HUES48 (cell line): ENCODE results near the gene HOXA1.
A peak's percentile ranks its signal among the peaks of the same experiment; 100 is the strongest.

Experiments used
- H3K27ac ChIP-seq: one replicate; pipeline ENCODE4 v1.7.0; 2013; ENCODE audit warnings: low read depth, low read length, inconsistent platforms
- H3K27me3 ChIP-seq: 2 replicates; pipeline ENCODE4 v1.6.1; 2013; ENCODE audit warnings: mild to moderate bottlenecking, low read length; ENCODE audit not compliant: control insufficient read depth, insufficient read depth
- H3K36me3 ChIP-seq: 2 replicates; pipeline ENCODE4 v1.6.1; 2013; ENCODE audit warnings: low read length; ENCODE audit not compliant: control insufficient read depth, insufficient read depth
- H3K4me1 ChIP-seq: 2 replicates; pipeline ENCODE4 v1.6.1; 2013; ENCODE audit warnings: mild to moderate bottlenecking, low read length; ENCODE audit not compliant: control insufficient read depth, insufficient read depth
- H3K4me3 ChIP-seq: 2 replicates; pipeline ENCODE4 v1.5.1; 2013; ENCODE audit warnings: mild to moderate bottlenecking, low read depth, low read length
- H3K9ac ChIP-seq: 2 replicates; pipeline ENCODE4 v1.6.1; 2013; ENCODE audit warnings: mild to moderate bottlenecking, low read depth, low read length, moderate library complexity
- H3K9me3 ChIP-seq: 2 replicates; pipeline ENCODE4 v1.6.1; 2013; ENCODE audit warnings: low read length; ENCODE audit not compliant: control insufficient read depth, insufficient read depth

Gene HOXA1

GRCh38 chr7:27095897-27096767 is at the start of gene HOXA1:
TSS of gene HOXA1 (minus strand) at chr7:27096000. CDS start at chr7:27095912, 88 bp downstream.
- H3K27ac ChIP-seq = peak within 1 kb of the TSS; percentile 6
- H3K36me3 ChIP-seq = no peaks in the 10 kb centered on the region
- peaks cover 45% of the 10 kb centered on the region for H3K4me1 ChIP-seq
- peak within 1 kb of the TSS; percentile 57 for H3K4me3 ChIP-seq
- H3K9me3 ChIP-seq = no peaks in the 10 kb centered on the region
- H3K9ac ChIP-seq = no peak within 1 kb of the TSS
- peaks cover 100% of the 10 kb centered on the region for H3K27me3 ChIP-seq

- H3K27ac ChIP-seq = no peak overlapping the region
- no peak overlapping the region for H3K4me3 ChIP-seq
- peaks cover 100% of the 10 kb centered on the region for H3K27me3 ChIP-seq
Observed at GRCh38 chr7:27145165-27145913, 49.5 kb upstream of the HOXA1 start.

GRCh38 chr7:27144781-27145164 is 49.0 kb upstream of the HOXA1 start:
- peaks cover 100% of the 10 kb centered on the region for H3K27me3 ChIP-seq

More at GRCh38 chr7:27145165-27145913, 49.5 kb upstream of the HOXA1 start:
- Histone ChIP-seq H3K36me3 (no peaks in the 10 kb centered on the region), H3K9ac (no peak overlapping the region), H3K4me1 (peaks cover 5% of the 10 kb centered on the region; the same call in 1 of the 2 replicates), H3K9me3 (no peaks in the 10 kb centered on the region)

GRCh38 chr7:27143950-27144780 is 48.4 kb upstream of the HOXA1 start:
- Histone ChIP-seq H3K4me1 (peaks cover 4% of the 10 kb centered on the region; the same call in 1 of the 2 replicates), H3K27me3 (peaks cover 100% of the 10 kb centered on the region), H3K9ac (no peak overlapping the region), H3K27ac (no peak overlapping the region), H3K36me3 (no peaks in the 10 kb centered on the region), H3K9me3 (no peaks in the 10 kb centered on the region), H3K4me3 (no peak overlapping the region)

More at GRCh38 chr7:27144781-27145164, 49.0 kb upstream of the HOXA1 start:
- no peak overlapping the region for H3K27ac ChIP-seq
- H3K9me3 ChIP-seq = no peaks in the 10 kb centered on the region
- H3K4me1 ChIP-seq = peaks cover 4% of the 10 kb centered on the region; the same call in 1 of the 2 replicates
- no peaks in the 10 kb centered on the region for H3K36me3 ChIP-seq
- H3K9ac ChIP-seq = no peak overlapping the region
- no peak overlapping the region for H3K4me3 ChIP-seq

GRCh38 chr7:27143023-27143949 is 47.5 kb upstream of the HOXA1 start, which contains the start of gene HOXA5:
TSS of gene HOXA5 (minus strand) at chr7:27143681. CDS start at chr7:27143607, 74 bp downstream.
- Histone ChIP-seq H3K36me3 (no peaks in the 10 kb centered on the region), H3K4me1 (peaks cover 4% of the 10 kb centered on the region; the same call in 1 of the 2 replicates), H3K27ac (no peak within 1 kb of the TSS), H3K9ac (no peak within 1 kb of the TSS), H3K4me3 (peak within 1 kb of the TSS; percentile 60), H3K9me3 (no peaks in the 10 kb centered on the region), H3K27me3 (peaks cover 100% of the 10 kb centered on the region)

GRCh38 chr7:27142580-27143022 is 46.8 kb upstream of the HOXA1 start:
- Histone ChIP-seq H3K9me3 (no peaks in the 10 kb centered on the region), H3K27ac (no peak overlapping the region), H3K4me3 (peak overlapping the region; percentile 60; the same call in 1 of the 2 replicates), H3K4me1 (peaks cover 4% of the 10 kb centered on the region; the same call in 1 of the 2 replicates), H3K27me3 (peaks cover 100% of the 10 kb centered on the region), H3K36me3 (no peaks in the 10 kb centered on the region), H3K9ac (no peak overlapping the region)

- H3K9ac ChIP-seq = no peak overlapping the region
- H3K9me3 ChIP-seq = no peaks in the 10 kb centered on the region
- no peaks in the 10 kb centered on the region for H3K36me3 ChIP-seq
- no peak overlapping the region for H3K4me3 ChIP-seq
- H3K27ac ChIP-seq = no peak overlapping the region
- H3K27me3 ChIP-seq = peaks cover 100% of the 10 kb centered on the region
- H3K4me1 ChIP-seq = 0 out of 2 replicates have a peak, but pooled peaks cover 4% of the 10 kb centered on the region
Observed at GRCh38 chr7:27141923-27142579, 46.3 kb upstream of the HOXA1 start.

- Histone ChIP-seq H3K9ac (no peak overlapping the region), H3K36me3 (no peaks in the 10 kb centered on the region), H3K27ac (no peak overlapping the region), H3K27me3 (peaks cover 100% of the 10 kb centered on the region), H3K4me1 (0 out of 2 replicates have a peak, but pooled peaks cover 4% of the 10 kb centered on the region), H3K4me3 (no peak overlapping the region), H3K9me3 (no peaks in the 10 kb centered on the region)
Observed at GRCh38 chr7:27141137-27141922, 45.5 kb upstream of the HOXA1 start.
